GM12878 (cell line): ENCODE measurements around the gene CDH1. TPM values are rescaled to one million over a fixed set of nuclear protein-coding genes. Genes with fewer than 3 reads are reported as not detected.

ENCODE experiments used
- ATAC-seq: fragments of 200-7000 bp; cut with Tn5 transposase; 3 replicates; pipeline ENCODE4 v1.9.1; 2020; ENCODE audit warnings: mild to moderate bottlenecking, moderate library complexity
- BruUV-seq: library from RNA; stranded (reverse); fragments of 400-500 nt; replicated peaks from 2 replicates; lab custom pipeline; 2021; lab: Mats Ljungman, UMichigan
- CTCF ChIA-PET: fragments of 300-600 bp; sonication (Branson Sonifier 250); formaldehyde crosslinking; extraction: SDS; loops from one replicate; lab custom pipeline; 2021; ENCODE audit warnings: inconsistent platforms; lab: Yijun Ruan, JAX
- POLR2A ChIA-PET: fragments of 350-600 bp; formaldehyde crosslinking; extraction: SDS; loops from one replicate; lab custom pipeline; 2021; ENCODE audit warnings: inconsistent platforms; lab: Charles Lee
- RAD21 ChIA-PET: fragments of 300-600 bp; sonication (Branson Sonifier 250); formaldehyde crosslinking; loops from one replicate; lab custom pipeline; 2023; ENCODE audit warnings: antibody characterized with exemption; ENCODE audit not compliant: unreplicated experiment; lab: Charles Lee
- SMC1A ChIA-PET: fragments of 300-600 bp; sonication (Branson Sonifier 250); formaldehyde crosslinking; loops from one replicate; lab custom pipeline; 2023; ENCODE audit not compliant: unreplicated experiment, uncharacterized antibody; lab: Charles Lee
- DNase-seq: peaks from one replicate; pipeline ENCODE4 v3.0.0-alpha.2; 2011; ENCODE audit warnings: low read depth, low spot score
- FAIRE-seq: peaks from 3 replicates; lab custom pipeline; 2011; peaks lifted over from hg19 to GRCh38; lab: Jason Lieb, UNC
- H2AFZ ChIP-seq: 2 replicates; pipeline ENCODE4 v1.6.0; 2011; ENCODE audit warnings: low read depth, low read length, control low read depth; ENCODE audit not compliant: control insufficient read depth
- H3K27ac ChIP-seq: 2 replicates; pipeline ENCODE4 v1.5.1; 2011; ENCODE audit warnings: control low read depth; ENCODE audit not compliant: control insufficient read depth, insufficient read depth
- H3K27me3 ChIP-seq, 2 experiments: replicated peaks in 1 of 2; 2 replicates each; pipeline versions ENCODE4 v1.6.0 to v1.6.1; 2011; ENCODE audit warnings: low read length in 1 of 2; ENCODE audit not compliant: control insufficient read depth in 2 of 2, insufficient read depth in 2 of 2
- H3K36me3 ChIP-seq, 2 experiments: 2 replicates each; pipeline ENCODE4 v1.5.1; 2011; ENCODE audit warnings: low read length in 1 of 2; ENCODE audit not compliant: control insufficient read depth in 2 of 2, insufficient read depth in 2 of 2
- H3K4me1 ChIP-seq: 2 replicates; pipeline ENCODE4 v1.6.1; 2011; ENCODE audit warnings: mild to moderate bottlenecking, low read length, moderate library complexity, mixed read lengths; ENCODE audit not compliant: control insufficient read depth, insufficient read depth
- H3K4me2 ChIP-seq: 2 replicates; pipeline ENCODE4 v1.6.0; 2011; ENCODE audit warnings: control low read depth; ENCODE audit not compliant: control insufficient read depth, insufficient read depth
- H3K4me3 ChIP-seq: fragments of 200-600 bp; sonication (generic); 2 replicates; pipeline ENCODE4 v1.5.1; 2016
- H3K79me2 ChIP-seq: 2 replicates; pipeline ENCODE4 v1.6.0; 2011; ENCODE audit warnings: low read length; ENCODE audit not compliant: control insufficient read depth, insufficient read depth
- H3K9ac ChIP-seq: 2 replicates; pipeline ENCODE4 v1.8.0; 2011; ENCODE audit warnings: low read length, control low read depth, mixed read lengths; ENCODE audit not compliant: control insufficient read depth, insufficient read depth
- H3K9me3 ChIP-seq: replicated peaks from 3 replicates; pipeline ENCODE4 v1.5.1; 2011; ENCODE audit warnings: mild to moderate bottlenecking, low read length; ENCODE audit not compliant: control insufficient read depth, insufficient read depth
- H4K20me1 ChIP-seq: 2 replicates; pipeline ENCODE4 v1.6.0; 2011; ENCODE audit not compliant: control insufficient read depth, insufficient read depth
- BMI1 ChIP-seq: fragments of 450-650 bp; IDR thresholded peaks from 2 replicates; pipeline ENCODE4 v1.6.1; 2016; ENCODE audit warnings: mild to moderate bottlenecking, moderate library complexity, borderline replicate concordance
- CHD4 ChIP-seq: fragments of 200-600 bp; sonication (generic); IDR thresholded peaks from 2 replicates; pipeline ENCODE4 v1.6.1; 2016; ENCODE audit warnings: mild to moderate bottlenecking
- POU2F2 ChIP-seq: IDR thresholded peaks from 3 replicates; pipeline ENCODE4 v1.6.1; 2011; ENCODE audit warnings: low read depth, mild to moderate bottlenecking, low read length, borderline replicate concordance
- RAD21 ChIP-seq: IDR thresholded peaks from 2 replicates; pipeline ENCODE4 v1.6.1; 2011; ENCODE audit warnings: mild to moderate bottlenecking, low read depth, low read length, moderate library complexity; ENCODE audit not compliant: insufficient read depth
- SPI1 ChIP-seq: IDR thresholded peaks from 2 replicates; pipeline ENCODE4 v1.6.1; 2011; ENCODE audit warnings: low read depth, mild to moderate bottlenecking, low read length, moderate library complexity, borderline replicate concordance; ENCODE audit not compliant: insufficient read depth
- SREBF2 ChIP-seq: IDR thresholded peaks from 2 replicates; pipeline ENCODE4 v1.6.1; 2012; ENCODE audit warnings: mild to moderate bottlenecking, low read length
- SUZ12 ChIP-seq: fragments of 200-600 bp; sonication (generic); IDR thresholded peaks from one replicate; pipeline ENCODE4 v1.6.1; 2018; ENCODE audit warnings: antibody characterized with exemption, mild to moderate bottlenecking; ENCODE audit not compliant: unreplicated experiment
- YY1 ChIP-seq: IDR thresholded peaks from 2 replicates; pipeline ENCODE4 v1.6.1; 2011; ENCODE audit warnings: low read depth, mild to moderate bottlenecking, low read length
- ZBTB11 ChIP-seq: fragments of 450-650 bp; formaldehyde crosslinking; IDR thresholded peaks from 2 replicates; pipeline ENCODE4 v1.5.0; 2022; ENCODE audit warnings: mild to moderate bottlenecking, missing genetic modification characterization
- whole genome bisulfite sequencing: methylation state at CpG from one replicate; pipeline ENCODE4 v1.1.6; 2016; ENCODE audit warnings: low lambda C conversion rate; ENCODE audit not compliant: insufficient replicate concordance, insufficient coverage; ENCODE audit errors: missing lambda C conversion rate; 5-methylcytosine and 5-hydroxymethylcytosine counted together
- in situ Hi-C: fragments of 300-500 bp; cut with MboI; formaldehyde crosslinking; loops from 9 replicates; pipeline ENCODE4 v1.14.3; 2018; ENCODE audit warnings: mixed read lengths
- intact Hi-C: fragments of 100-400 bp; cut with micrococcal nuclease; formaldehyde crosslinking; loops from one replicate; pipeline ENCODE4 v1.14.2; 2022; ENCODE audit not compliant: unreplicated experiment
- polyA plus RNA-seq, 11 experiments: library from polyadenylated mRNA; depleted of rRNA in 4 of 11; unstranded in 6 of 11; stranded (reverse) in 5 of 11; fragments of >200 nt; fragmentation: Nextera tagmentation in 4 of 11; fragmentation: Illumina TruSeq in 1 of 11; extraction: Ambion mirVana in 4 of 11; extraction: Trizol in 1 of 11; gene quantifications; 1 replicate in 1 of 11; 2 replicates in 10 of 11; pipeline versions ENCODE4 v1.2.1 to v1.2.3, GENCODE V29; 2011 to 2016; ENCODE audit warnings: inconsistent platforms in 2 of 11, missing spikeins in 2 of 11, low read depth in 1 of 11
- total RNA-seq, 4 experiments: library from RNA; depleted of rRNA in 3 of 4; stranded (reverse); fragments of >200 nt in 3 of 4; fragmentation: Illumina TruSeq in 1 of 4; extraction: Trizol in 1 of 4; gene quantifications; 2 replicates each; pipeline versions ENCODE4 v1.2.1 to v1.2.3, GENCODE V29; 2013 to 2021
- TF ChIP-seq, protein P1 (sequence below): IDR thresholded peaks from 2 replicates; pipeline ENCODE4 v1.6.1; 2012; ENCODE audit warnings: improper control_type of control experiment, low read depth, low read length; ENCODE audit not compliant: insufficient replicate concordance
- TF ChIP-seq, protein P2 (sequence below): fragments of 450-650 bp; IDR thresholded peaks from 2 replicates; pipeline ENCODE4 v1.6.1; 2018; ENCODE audit warnings: mild to moderate bottlenecking, low read depth, moderate library complexity; ENCODE audit not compliant: partially characterized antibody

CDH1 gene
- total and polyA plus RNA-seq, 10 of the 15 experiments (the other 5 are each of a cell fraction or from before 2014, with no cell fraction given): 2.2 to 30.6 (median 17.7) TPM

DNA sequence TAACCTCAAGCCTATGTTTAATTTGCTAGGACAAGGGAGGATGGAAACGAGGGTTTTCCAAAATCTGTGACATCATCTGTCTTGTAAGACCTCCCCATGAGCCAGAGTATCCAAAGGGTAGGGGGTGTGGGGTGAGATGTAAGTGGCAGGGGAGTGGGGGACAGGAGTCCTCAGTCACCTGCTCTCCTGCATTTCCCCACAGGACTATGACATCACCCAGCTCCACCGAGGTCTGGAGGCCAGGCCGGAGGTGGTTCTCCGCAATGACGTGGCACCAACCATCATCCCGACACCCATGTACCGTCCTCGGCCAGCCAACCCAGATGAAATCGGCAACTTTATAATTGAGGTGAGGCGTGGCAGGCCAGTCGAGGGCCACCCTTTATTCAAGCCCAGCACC is 41.5 kb upstream of the CDH1 start (continued):
- TF ChIP-seq CHD4 (no peak), POU2F2 (no peak), BMI1 (no peak)
- TF ChIP-seq, protein P1, sequence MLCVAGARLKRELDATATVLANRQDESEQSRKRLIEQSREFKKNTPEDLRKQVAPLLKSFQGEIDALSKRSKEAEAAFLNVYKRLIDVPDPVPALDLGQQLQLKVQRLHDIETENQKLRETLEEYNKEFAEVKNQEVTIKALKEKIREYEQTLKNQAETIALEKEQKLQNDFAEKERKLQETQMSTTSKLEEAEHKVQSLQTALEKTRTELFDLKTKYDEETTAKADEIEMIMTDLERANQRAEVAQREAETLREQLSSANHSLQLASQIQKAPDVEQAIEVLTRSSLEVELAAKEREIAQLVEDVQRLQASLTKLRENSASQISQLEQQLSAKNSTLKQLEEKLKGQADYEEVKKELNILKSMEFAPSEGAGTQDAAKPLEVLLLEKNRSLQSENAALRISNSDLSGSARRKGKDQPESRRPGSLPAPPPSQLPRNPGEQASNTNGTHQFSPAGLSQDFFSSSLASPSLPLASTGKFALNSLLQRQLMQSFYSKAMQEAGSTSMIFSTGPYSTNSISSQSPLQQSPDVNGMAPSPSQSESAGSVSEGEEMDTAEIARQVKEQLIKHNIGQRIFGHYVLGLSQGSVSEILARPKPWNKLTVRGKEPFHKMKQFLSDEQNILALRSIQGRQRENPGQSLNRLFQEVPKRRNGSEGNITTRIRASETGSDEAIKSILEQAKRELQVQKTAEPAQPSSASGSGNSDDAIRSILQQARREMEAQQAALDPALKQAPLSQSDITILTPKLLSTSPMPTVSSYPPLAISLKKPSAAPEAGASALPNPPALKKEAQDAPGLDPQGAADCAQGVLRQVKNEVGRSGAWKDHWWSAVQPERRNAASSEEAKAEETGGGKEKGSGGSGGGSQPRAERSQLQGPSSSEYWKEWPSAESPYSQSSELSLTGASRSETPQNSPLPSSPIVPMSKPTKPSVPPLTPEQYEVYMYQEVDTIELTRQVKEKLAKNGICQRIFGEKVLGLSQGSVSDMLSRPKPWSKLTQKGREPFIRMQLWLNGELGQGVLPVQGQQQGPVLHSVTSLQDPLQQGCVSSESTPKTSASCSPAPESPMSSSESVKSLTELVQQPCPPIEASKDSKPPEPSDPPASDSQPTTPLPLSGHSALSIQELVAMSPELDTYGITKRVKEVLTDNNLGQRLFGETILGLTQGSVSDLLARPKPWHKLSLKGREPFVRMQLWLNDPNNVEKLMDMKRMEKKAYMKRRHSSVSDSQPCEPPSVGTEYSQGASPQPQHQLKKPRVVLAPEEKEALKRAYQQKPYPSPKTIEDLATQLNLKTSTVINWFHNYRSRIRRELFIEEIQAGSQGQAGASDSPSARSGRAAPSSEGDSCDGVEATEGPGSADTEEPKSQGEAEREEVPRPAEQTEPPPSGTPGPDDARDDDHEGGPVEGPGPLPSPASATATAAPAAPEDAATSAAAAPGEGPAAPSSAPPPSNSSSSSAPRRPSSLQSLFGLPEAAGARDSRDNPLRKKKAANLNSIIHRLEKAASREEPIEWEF: no peak
- TF ChIP-seq, all 136 proteins: peak for 0

DNA sequence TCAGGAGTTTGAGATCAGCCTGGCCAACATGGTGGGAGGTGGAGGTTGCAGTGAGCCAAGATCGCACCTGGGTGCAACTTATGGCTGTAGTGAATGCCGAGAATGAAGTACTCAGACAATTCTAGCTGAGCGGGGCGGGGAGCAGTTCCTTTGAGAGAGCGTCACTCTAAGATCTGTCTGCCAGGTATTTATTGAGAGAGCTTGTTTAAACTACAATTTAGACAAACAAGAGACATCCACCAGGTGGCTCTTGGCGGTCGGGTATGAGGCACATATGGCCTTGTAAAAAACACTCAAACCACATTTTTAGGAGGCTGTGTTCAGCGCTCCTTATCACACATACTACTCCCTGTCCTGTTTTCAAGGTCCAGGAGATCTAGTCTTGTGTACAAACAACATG is 40.6 kb upstream of the CDH1 start:
- intact Hi-C loops (no loop called here), in situ Hi-C loops (no loop called here)
- ChIA-PET CTCF (interaction anchor here (0.7 to 1.9 kb wide), 6 partner anchors 105 to 169 kb away, joined by 3 to 6 read pairs (median 3); no protein-coding TSS in a partner anchor), RAD21 (no interaction called here), SMC1A (interaction anchor here (1.5 to 1.9 kb wide), 2 partner anchors 64 to 108 kb away, joined by 3 to 4 read pairs; no protein-coding TSS in a partner anchor), POLR2A (no interaction called here)
- FAIRE-seq (no peak), ATAC-seq (peak; percentile 41), DNase-seq (no peak)
- Histone ChIP-seq H3K9me3 (no peaks in the 10 kb centered on the region), H2AFZ (no peak overlapping the region), H3K9ac (no peak overlapping the region), H3K4me3 (no peak overlapping the region), H3K4me2 (no peak overlapping the region), H3K27ac (no peak overlapping the region), H3K36me3 (no peaks in the 10 kb centered on the region), H4K20me1 (no peaks in the 10 kb centered on the region), H3K27me3 (no peaks in the 10 kb centered on the region), H3K4me1 (no peaks in the 10 kb centered on the region), H3K79me2 (no peaks in the 10 kb centered on the region)
- 74% methylated on average over 8 of the region's 8 CpGs for WGBS
- BruUV-seq: no TSS peak
- TF ChIP-seq, protein P2, sequence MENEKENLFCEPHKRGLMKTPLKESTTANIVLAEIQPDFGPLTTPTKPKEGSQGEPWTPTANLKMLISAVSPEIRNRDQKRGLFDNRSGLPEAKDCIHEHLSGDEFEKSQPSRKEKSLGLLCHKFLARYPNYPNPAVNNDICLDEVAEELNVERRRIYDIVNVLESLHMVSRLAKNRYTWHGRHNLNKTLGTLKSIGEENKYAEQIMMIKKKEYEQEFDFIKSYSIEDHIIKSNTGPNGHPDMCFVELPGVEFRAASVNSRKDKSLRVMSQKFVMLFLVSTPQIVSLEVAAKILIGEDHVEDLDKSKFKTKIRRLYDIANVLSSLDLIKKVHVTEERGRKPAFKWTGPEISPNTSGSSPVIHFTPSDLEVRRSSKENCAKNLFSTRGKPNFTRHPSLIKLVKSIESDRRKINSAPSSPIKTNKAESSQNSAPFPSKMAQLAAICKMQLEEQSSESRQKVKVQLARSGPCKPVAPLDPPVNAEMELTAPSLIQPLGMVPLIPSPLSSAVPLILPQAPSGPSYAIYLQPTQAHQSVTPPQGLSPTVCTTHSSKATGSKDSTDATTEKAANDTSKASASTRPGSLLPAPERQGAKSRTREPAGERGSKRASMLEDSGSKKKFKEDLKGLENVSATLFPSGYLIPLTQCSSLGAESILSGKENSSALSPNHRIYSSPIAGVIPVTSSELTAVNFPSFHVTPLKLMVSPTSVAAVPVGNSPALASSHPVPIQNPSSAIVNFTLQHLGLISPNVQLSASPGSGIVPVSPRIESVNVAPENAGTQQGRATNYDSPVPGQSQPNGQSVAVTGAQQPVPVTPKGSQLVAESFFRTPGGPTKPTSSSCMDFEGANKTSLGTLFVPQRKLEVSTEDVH: no peak
- TF ChIP-seq SUZ12 (no peak), ZBTB11 (CRISPR knock-in tag) (no peak), SPI1 (no peak), YY1 (no peak), RAD21 (no peak), SREBF2 (no peak)
